Cardiac fibroblast (primary cell): ENCODE measurements around the gene EFCC1.

Experiments
- DNase-seq, 2 donors: peaks; one replicate each; pipeline versions ENCODE4 v3.0.0 to v3.0.0-alpha.2; 2010; ENCODE audit warnings: low read depth in 2 of 2
- H3K4me3 ChIP-seq, 2 donors: replicated peaks in 1 of 2; 1 replicate in 1 of 2; 2 replicates in 1 of 2; pipeline ENCODE4 v1.5.1; 2011; ENCODE audit warnings: low read depth in 2 of 2, low read length in 2 of 2, mild to moderate bottlenecking in 2 of 2, moderate library complexity in 1 of 2
- TF ChIP-seq, protein P1 (sequence below): IDR thresholded peaks from one replicate; pipeline ENCODE4 v1.5.1; 2011; ENCODE audit warnings: low read depth, mild to moderate bottlenecking, low read length, inconsistent platforms

Gene EFCC1

DNA sequence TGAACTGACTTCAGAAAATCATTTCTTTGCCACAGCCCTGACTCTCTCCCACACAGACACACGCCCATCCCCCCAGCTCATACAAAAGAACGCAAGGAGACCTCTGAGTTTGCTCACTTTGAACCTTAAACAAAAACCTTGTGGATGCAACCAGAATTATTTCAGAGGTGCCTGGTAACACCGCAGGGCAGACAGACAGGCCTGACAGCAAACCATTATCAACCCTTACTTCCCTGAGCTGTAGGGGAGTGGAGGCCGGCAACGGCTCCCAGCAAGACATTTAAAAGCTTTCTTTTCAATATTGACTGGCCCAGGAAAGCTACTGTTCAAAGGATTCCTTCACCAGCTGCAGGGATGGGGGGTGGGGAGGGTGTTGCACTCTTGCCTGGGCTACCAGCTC is 2.0 kb upstream of the EFCC1 start:
- DNase-seq, result no peak
- TF ChIP-seq, protein P1, sequence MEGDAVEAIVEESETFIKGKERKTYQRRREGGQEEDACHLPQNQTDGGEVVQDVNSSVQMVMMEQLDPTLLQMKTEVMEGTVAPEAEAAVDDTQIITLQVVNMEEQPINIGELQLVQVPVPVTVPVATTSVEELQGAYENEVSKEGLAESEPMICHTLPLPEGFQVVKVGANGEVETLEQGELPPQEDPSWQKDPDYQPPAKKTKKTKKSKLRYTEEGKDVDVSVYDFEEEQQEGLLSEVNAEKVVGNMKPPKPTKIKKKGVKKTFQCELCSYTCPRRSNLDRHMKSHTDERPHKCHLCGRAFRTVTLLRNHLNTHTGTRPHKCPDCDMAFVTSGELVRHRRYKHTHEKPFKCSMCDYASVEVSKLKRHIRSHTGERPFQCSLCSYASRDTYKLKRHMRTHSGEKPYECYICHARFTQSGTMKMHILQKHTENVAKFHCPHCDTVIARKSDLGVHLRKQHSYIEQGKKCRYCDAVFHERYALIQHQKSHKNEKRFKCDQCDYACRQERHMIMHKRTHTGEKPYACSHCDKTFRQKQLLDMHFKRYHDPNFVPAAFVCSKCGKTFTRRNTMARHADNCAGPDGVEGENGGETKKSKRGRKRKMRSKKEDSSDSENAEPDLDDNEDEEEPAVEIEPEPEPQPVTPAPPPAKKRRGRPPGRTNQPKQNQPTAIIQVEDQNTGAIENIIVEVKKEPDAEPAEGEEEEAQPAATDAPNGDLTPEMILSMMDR, result no peak
- H3K4me3 ChIP-seq, result no peak overlapping the region

GRCh38 chr3:129000742-129001100 is 383 bp upstream of the EFCC1 start:
- TF ChIP-seq, protein P1, result no peak
- peak overlapping the region; percentile 26 to 37 for H3K4me3 ChIP-seq
- no peak for DNase-seq

GRCh38 chr3:129001806-129002572 is 885 bp downstream of the EFCC1 start:
- DNase-seq, result no peak
- H3K4me3 ChIP-seq, result peak overlapping the region in 1 of 2 donors; percentile 8
- TF ChIP-seq, protein P1, result no peak

DNA sequence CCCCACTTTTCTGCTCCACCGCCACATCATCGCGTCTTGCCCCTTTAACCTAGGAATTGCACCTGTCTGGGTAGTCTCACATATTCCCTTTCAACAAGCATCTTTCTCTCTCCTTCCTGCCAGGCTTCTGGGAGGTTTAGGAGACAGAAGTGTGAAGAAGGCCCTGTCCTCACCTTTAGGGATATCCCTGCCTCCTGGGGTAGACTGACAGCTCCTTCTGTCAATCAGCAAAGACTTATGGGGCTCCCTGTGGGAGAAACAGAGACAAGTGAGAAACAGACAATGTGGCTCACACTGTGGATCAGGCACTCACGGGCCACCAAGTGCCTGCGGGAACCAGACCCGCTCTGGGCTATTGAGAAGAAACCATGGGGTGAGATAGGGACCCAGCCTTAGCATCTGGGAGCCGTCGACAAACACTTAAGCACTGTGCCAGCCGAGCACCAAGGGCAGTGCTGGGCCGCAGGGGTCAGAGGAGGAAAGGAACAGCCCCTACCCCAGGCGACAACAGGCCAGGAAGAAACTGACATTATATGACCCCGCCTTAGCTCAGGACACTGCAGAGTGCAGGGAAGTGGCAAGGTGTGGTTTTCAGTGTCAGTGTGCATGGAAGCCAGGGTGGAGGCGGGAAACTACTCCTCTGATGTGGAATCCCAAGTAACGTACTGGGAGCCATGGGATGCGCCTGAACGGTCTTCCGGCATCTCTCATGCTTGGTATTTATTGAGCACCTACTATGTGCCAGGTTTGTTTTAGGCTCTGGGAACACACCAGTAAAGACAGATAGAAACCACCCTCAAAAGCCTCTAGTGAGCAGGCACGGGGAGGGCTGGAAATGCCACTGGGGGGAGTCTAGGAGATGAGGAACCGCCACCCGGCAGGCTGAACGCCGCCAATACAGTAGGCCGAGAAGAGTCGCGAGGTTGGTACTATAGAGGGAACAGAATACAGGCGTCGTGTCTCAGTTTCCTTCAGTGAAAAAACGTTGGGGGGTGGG is 1.8 kb downstream of the EFCC1 start:
- no peak overlapping the region for H3K4me3 ChIP-seq
- TF ChIP-seq, protein P1, result no peak
- no peak for DNase-seq

- no peak overlapping the region for H3K4me3 ChIP-seq
- TF ChIP-seq, protein P1, result no peak
- DNase-seq, result no peak
Measured at GRCh38 chr3:129003578-129004112, 2.5 kb downstream of the EFCC1 start.

GRCh38 chr3:129004639-129005295 is 3.7 kb downstream of the EFCC1 start:
- DNase-seq, result no peak
- H3K4me3 ChIP-seq, result no peak overlapping the region
- TF ChIP-seq, protein P1, result no peak
